ENCODE data around the gene APH1B.
"Not testable (repeated sequence)": the region's sequence is repeated elsewhere in the genome, so short reads cannot be mapped to it uniquely, and the experiment has no call there.

Gene APH1B

DNA sequence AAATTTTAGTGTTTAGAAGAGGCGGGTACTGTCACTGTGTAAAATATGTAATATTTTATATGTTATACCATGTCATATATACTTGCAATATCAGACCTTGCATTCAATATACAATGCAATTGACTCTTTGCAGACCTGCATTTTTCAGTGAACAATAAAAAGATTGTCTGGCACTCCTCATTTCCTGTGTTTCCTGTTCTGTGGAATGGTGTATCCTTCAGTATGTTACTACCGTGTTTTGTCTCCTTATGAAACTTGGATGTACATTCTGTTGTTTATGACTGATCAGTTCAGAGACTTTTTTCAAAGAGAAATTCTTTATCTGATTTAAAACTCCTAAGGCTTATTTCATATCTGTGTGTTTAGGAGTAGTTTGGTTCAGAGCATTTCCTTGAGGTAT lies 31.5 kb downstream of the APH1B start:
- in situ Hi-C loops (cut with HindIII; ENCODE audit: low sequenced_read_pairs), result loop anchor here (5.0 kb wide), 1 partner anchor 93 kb away; no protein-coding TSS in a partner anchor
- DNase-seq (ENCODE audit: low read depth), result no peak
- TF ChIP-seq, protein P1, sequence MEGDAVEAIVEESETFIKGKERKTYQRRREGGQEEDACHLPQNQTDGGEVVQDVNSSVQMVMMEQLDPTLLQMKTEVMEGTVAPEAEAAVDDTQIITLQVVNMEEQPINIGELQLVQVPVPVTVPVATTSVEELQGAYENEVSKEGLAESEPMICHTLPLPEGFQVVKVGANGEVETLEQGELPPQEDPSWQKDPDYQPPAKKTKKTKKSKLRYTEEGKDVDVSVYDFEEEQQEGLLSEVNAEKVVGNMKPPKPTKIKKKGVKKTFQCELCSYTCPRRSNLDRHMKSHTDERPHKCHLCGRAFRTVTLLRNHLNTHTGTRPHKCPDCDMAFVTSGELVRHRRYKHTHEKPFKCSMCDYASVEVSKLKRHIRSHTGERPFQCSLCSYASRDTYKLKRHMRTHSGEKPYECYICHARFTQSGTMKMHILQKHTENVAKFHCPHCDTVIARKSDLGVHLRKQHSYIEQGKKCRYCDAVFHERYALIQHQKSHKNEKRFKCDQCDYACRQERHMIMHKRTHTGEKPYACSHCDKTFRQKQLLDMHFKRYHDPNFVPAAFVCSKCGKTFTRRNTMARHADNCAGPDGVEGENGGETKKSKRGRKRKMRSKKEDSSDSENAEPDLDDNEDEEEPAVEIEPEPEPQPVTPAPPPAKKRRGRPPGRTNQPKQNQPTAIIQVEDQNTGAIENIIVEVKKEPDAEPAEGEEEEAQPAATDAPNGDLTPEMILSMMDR (IDR thresholded peaks at IDR 0.05; ENCODE audit: low read depth, low read length, missing control alignments), result no peak
- no peak overlapping the region for H3K4me3 ChIP-seq (ENCODE audit: low read depth, low read length)

DNA sequence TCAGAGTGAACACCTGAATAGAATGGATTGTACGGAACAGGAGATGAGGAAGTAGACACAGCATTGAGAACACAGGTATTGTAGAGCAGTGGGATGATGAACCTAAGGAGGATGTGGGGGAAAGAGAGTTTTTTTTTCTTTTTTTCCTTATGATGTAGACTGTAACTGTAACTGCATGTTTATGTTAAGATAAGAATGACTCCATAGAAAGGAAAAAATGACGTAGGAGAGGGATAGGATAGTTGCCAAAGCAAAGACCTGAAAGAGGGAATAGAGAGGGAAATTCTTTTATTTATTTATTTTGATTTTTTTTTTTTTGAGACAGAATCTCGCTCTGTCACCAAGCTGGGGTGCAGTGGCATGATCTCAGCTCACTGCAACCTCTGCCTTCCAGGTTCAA lies 33.2 kb downstream of the APH1B start:
- DNase-seq (ENCODE audit: low read depth), result no peak
- H3K4me3 ChIP-seq (ENCODE audit: low read depth, low read length), result no peak overlapping the region
- in situ Hi-C loops (cut with HindIII; ENCODE audit: low sequenced_read_pairs), result no loop called here
- TF ChIP-seq, protein P1 (IDR thresholded peaks at IDR 0.05; ENCODE audit: low read depth, low read length, missing control alignments), result no peak

DNA sequence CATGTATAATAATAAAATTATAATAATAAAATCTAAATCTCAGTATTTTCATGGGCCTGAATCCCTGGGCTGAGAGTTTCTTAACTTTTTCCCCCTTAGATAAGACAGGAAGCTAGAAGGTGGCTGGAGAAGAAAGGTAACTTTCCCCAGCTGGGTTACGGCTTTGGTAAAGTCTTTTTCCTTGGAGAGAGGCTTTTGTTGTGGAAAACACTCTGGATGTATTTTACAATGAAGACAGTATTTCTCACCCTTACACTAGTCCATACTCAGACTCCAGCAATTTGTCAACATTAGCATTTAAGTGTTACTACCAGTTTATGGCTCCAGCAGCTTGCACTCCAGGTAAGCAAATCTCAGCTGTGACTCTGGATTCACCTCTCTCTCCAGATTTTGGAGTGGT lies 34.9 kb downstream of the APH1B start:
- TF ChIP-seq, protein P1 (IDR thresholded peaks at IDR 0.05; ENCODE audit: low read depth, low read length, missing control alignments), result no peak
- no peak for DNase-seq (ENCODE audit: low read depth)
- H3K4me3 ChIP-seq (ENCODE audit: low read depth, low read length), result no peak overlapping the region
- in situ Hi-C loops (cut with HindIII; ENCODE audit: low sequenced_read_pairs), result no loop called here

DNA sequence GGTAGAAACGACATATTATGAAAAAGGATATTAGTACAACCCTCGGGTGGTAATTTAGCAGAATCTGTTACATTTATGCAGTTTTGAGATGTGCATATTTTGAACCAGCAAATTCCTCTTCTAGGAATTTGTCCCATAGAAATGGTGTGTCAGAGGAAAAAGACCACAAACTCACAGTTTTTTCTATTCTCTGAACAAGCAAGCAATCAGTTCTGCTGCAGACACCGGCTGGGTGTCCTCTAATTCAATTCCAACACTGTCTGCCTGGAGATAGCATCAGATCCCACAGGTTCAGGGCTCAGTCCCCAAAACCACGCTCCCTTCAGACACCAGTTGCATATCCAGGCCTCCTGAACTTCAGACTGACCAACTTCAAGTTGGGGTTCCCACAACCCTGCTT lies 36.4 kb downstream of the APH1B start:
- TF ChIP-seq, protein P1 (IDR thresholded peaks at IDR 0.05; ENCODE audit: low read depth, low read length, missing control alignments), result no peak
- DNase-seq (ENCODE audit: low read depth), result no peak
- in situ Hi-C loops (cut with HindIII; ENCODE audit: low sequenced_read_pairs), result no loop called here
- no peak overlapping the region for H3K4me3 ChIP-seq (ENCODE audit: low read depth, low read length)

DNA sequence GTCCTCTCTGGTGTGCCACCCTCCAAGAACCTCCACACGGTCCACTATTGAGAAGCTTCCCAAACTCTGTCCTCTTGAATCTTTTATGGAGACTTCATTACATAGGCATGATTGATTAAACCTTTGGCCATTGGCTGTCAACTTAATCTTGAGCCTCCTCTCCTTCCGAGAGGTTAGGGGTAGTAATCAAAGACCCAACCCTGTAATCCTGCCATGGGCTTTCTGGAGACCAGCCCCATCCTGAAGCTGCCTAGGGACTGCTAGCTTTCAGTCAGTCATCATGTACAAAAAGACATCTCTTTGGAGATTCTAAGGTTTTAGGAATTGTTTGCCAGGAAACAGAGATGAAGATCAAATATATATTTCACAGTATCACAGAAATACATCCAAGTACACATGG lies 37.0 kb downstream of the APH1B start:
- DNase-seq (ENCODE audit: low read depth), result no peak
- in situ Hi-C loops (cut with HindIII; ENCODE audit: low sequenced_read_pairs), result no loop called here
- TF ChIP-seq, protein P1 (IDR thresholded peaks at IDR 0.05; ENCODE audit: low read depth, low read length, missing control alignments), result no peak
- no peak overlapping the region for H3K4me3 ChIP-seq (ENCODE audit: low read depth, low read length)

DNA sequence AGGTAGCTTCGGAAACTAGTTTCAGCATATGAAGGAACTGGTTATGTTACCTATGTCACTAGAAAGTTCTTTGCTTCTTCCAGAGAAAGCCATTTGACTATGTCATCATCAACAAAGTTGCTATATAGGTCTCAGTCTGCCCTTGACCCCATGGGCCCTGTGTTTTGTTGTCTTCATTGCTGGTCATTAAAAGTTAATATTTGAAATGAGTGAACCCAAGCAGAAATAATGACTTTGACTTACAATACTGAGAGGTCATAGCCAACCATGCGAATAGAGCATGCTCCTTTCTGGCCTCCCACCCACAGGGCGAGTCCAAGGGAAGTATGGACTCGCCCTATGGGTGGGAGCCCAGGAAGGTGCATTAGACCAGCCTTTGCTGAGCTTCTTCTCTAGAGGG lies 40.9 kb downstream of the APH1B start:
- TF ChIP-seq, protein P1 (IDR thresholded peaks at IDR 0.05; ENCODE audit: low read depth, low read length, missing control alignments), result no peak
- in situ Hi-C loops (cut with HindIII; ENCODE audit: low sequenced_read_pairs), result no loop called here
- no peak overlapping the region for H3K4me3 ChIP-seq (ENCODE audit: low read depth, low read length)
- no peak for DNase-seq (ENCODE audit: low read depth)

DNA sequence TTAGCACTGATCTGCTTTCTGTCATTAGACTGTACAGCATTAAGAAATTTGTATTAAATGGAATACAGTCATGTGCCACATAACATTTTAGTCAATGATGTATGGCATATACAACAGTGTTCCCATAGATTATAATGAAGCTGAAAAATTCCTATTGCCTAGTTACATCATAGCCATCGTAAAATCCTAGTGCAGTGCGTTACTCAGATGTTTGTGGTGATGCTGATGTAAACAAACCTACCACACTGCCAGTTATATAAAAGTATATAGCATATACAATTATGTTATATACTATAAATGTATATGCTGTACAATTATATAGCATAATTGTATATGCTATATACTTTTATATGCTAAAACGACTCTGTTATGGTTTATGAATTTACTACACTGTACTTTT lies 41.7 kb downstream of the APH1B start:
- TF ChIP-seq, protein P1 (IDR thresholded peaks at IDR 0.05; ENCODE audit: low read depth, low read length, missing control alignments), result no peak
- in situ Hi-C loops (cut with HindIII; ENCODE audit: low sequenced_read_pairs), result no loop called here
- DNase-seq (ENCODE audit: low read depth), result no peak
- H3K4me3 ChIP-seq (ENCODE audit: low read depth, low read length), result no peak overlapping the region

DNA sequence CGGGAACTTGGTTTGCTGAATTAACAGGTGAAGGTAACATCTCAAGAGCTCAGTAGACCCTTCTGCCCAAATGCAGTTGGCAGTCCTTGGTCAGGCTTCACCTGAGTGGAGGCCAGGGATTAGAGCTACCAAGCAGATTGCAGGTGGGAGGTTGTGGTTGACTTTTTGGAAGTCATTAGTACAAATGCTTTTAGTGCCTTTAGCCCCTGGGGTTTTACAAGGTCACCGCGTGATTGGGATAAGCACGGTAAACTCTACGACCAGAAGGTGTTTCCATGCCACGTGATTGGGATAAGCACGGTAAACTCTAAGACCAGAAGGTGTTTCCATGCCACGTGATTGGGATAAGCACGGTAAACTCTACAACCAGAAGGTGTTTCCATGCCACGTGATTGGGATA lies 43.0 kb downstream of the APH1B start:
- DNase-seq (ENCODE audit: low read depth); in situ Hi-C loops (cut with HindIII; ENCODE audit: low sequenced_read_pairs); H3K4me3 ChIP-seq (ENCODE audit: low read depth, low read length): not testable (repeated sequence)

DNA sequence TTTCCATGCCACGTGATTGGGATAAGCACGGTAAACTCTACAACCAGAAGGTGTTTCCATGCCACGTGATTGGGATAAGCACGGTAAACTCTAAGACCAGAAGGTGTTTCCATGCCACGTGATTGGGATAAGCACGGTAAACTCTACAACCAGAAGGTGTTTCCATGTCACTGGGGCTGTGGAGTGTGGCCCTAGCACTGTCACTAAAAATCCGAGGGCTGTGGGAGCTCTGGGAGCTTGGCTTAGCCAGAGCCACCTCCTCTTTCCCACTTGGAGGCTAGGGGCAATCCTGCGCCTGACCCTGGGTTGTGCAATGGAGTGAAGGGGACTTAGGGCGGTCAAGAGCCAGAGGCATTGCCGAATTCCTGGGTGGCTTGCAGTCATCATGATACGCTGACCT lies 43.6 kb downstream of the APH1B start:
- in situ Hi-C loops (cut with HindIII; ENCODE audit: low sequenced_read_pairs); H3K4me3 ChIP-seq (ENCODE audit: low read depth, low read length); DNase-seq (ENCODE audit: low read depth): not testable (repeated sequence)
